ENCODE results near the gene POLE. TPM values are rescaled to one million over a fixed set of nuclear protein-coding genes. Genes with fewer than 3 reads are reported as not detected.

Gene POLE
- total RNA-seq, 4 donors from 2014 or later = 25.8 to 66.0 (median 36.9) TPM

DNA sequence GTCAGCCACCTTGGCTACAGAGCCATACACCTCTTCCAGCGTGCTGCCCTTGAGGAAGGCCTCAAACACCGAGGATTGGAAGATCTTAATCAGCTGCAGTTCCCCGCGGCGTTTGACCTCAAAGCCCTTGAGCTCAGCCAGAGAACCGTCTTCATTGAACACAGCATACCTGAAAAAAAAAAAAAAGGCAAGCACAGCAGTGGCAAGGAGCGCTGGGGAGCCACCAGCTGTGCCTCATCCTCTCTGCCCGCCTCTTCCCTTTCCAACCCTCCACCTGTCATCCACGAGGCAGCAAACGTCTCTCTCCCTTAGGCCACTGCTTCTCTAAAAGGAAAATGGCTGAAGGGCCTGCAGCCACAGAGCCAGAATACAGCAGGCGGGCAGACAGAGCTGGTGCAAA, 26.1 kb downstream of the POLE start:
- DNase-seq (ENCODE audit: low spot score in 2 of 2) = no peak
- TF ChIP-seq POLR2A (IDR thresholded peaks at IDR 0.05) (no peak), CTCF (IDR thresholded peaks at IDR 0.05) (no peak)
- intact Hi-C loops (cut with DNase I; ENCODE audit: low total_unique reads) = no loop called here
- 87 to 88% methylated on average over 11 of the region's 11 CpGs for WGBS, 2 donors
- no peak overlapping the region for H3K4me3 ChIP-seq (ENCODE audit: low read depth, poor library complexity, severe bottlenecking)

- DNase-seq (ENCODE audit: low spot score in 2 of 2) = no peak
- H3K4me3 ChIP-seq (ENCODE audit: low read depth, poor library complexity, severe bottlenecking) = no peak overlapping the region
- intact Hi-C loops (cut with DNase I; ENCODE audit: low total_unique reads) = no loop called here
- no peak for TF ChIP-seq POLR2A (IDR thresholded peaks at IDR 0.05)
- TF ChIP-seq CTCF (IDR thresholded peaks at IDR 0.05) = no peak
- WGBS, 2 donors = 76 to 90% methylated on average over 5 of the region's 5 CpGs
These were observed 27.1 kb downstream of the POLE start for GRCh38 chr12:132660052-132660451.

- no peak for TF ChIP-seq CTCF (IDR thresholded peaks at IDR 0.05)
- TF ChIP-seq POLR2A (IDR thresholded peaks at IDR 0.05) = no peak
- intact Hi-C loops (cut with DNase I; ENCODE audit: low total_unique reads) = no loop called here
- no peak for DNase-seq (ENCODE audit: low spot score in 2 of 2)
- WGBS, 2 donors = 92 to 95% methylated on average over 16 of the region's 16 CpGs
- H3K4me3 ChIP-seq (ENCODE audit: low read depth, poor library complexity, severe bottlenecking) = no peak overlapping the region
These were observed 28.0 kb downstream of the POLE start for GRCh38 chr12:132659146-132659545.

GRCh38 chr12:132658149-132658894, 28.8 kb downstream of the POLE start:
- 88 to 90% methylated on average over 32 of the region's 32 CpGs for WGBS, 2 donors
- intact Hi-C loops (cut with DNase I; ENCODE audit: low total_unique reads) = no loop called here
- TF ChIP-seq POLR2A (IDR thresholded peaks at IDR 0.05) (no peak), CTCF (IDR thresholded peaks at IDR 0.05) (no peak)
- H3K4me3 ChIP-seq (ENCODE audit: low read depth, poor library complexity, severe bottlenecking) = no peak overlapping the region
- DNase-seq (ENCODE audit: low spot score in 2 of 2) = no peak

DNA sequence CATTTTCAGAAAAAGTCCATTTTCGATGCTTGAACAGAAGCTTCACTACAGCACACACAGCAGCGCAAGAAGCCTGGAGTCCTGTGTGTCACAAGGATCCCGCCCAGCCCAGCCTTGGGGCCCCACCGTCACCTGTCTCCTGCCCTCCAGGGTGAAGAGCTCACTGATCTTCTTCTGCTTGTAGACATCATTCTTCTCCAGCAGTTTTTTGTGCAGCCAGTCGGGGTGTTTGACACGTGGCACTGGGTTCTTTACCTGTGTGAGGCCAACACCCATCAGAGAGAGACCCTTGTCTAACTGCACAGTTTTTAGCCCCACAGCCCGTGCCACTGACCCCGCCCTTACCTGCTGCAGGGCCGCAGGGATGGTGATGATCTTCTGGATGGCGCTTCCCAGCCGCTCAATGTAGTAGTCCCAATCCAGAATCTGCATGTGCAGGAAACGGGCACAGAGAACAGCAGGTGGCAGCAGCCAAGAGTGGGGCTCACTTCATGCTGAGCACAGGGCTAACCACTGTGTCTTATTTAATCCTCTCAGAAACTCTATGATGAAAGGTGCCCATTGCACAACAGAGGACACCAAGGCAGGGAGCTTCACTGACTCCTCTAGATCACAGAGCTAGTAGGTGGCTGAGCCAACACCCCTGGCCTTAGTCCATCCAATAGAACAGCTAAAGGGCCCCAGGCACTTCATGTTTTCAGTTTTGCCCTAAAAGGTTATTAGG, 30.0 kb downstream of the POLE start:
- no peak for TF ChIP-seq POLR2A (IDR thresholded peaks at IDR 0.05)
- TF ChIP-seq CTCF (IDR thresholded peaks at IDR 0.05) = no peak
- H3K4me3 ChIP-seq (ENCODE audit: low read depth, poor library complexity, severe bottlenecking) = no peak overlapping the region
- 90 to 94% methylated on average over 12 of the region's 12 CpGs for WGBS, 2 donors
- intact Hi-C loops (cut with DNase I; ENCODE audit: low total_unique reads) = no loop called here
- DNase-seq (ENCODE audit: low spot score in 2 of 2) = no peak

Data from lower leg skin (tissue), 4 donors.